HG03064 (cell line): ENCODE data around the gene MAB21L4.

Experiments used
- ATAC-seq: cut with Tn5 transposase; IDR thresholded peaks from one replicate; pipeline ENCODE4 v1.9.1; 2021; ENCODE audit warnings: low read depth; ENCODE audit not compliant: unreplicated experiment

Gene MAB21L4

GRCh38 chr2:240869109-240869955 is 26.6 kb downstream of the MAB21L4 start:
- no peak for ATAC-seq

GRCh38 chr2:240868286-240869108 is 27.5 kb downstream of the MAB21L4 start, which contains the start of gene AGXT:
AGXT (plus strand) TSS chr2:240868824; CDS start chr2:240868866, 42 bp downstream.
- ATAC-seq: no peak

DNA sequence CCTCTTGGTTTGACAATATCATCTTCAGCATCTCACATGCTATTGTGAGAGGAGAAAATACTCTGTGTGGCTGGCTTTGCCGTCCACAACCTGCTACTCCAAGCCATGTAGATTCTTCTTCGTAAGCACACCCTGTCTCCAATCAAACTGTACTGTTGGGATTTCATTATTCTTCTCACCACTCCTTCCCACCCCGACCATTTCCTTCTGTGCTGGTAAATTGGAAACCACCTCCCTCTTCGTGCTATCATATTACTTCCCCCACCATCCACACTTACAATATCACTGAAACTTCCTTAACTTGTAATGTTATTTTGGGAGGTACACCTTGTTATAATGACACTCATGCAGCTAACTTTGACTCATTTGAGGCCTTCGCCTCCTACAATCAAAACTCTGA is 30.6 kb downstream of the MAB21L4 start:
- ATAC-seq: no peak

- no peak for ATAC-seq
Measured at GRCh38 chr2:240864475-240864874, 31.5 kb downstream of the MAB21L4 start.

DNA sequence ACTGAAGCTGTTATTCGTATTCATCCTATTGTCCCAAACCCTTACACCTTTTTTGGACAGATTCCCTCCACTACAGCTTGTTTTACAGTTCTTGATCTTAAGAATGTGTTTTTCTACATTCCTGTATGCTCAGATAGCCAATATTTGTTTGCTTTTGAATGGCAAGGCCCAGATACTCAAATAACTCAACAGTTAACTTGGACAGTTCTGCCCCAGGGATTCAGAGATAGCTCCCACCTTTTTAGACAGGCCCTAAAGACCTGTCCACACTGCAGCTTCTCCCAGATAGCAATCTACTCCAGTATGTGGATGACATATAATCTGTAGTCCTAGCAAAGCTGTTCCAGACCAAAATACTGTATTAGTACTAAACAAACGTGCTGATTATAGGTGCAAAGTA is 34.4 kb downstream of the MAB21L4 start:
- ATAC-seq: no peak

GRCh38 chr2:240858871-240859270 is 37.1 kb downstream of the MAB21L4 start:
- no peak for ATAC-seq

DNA sequence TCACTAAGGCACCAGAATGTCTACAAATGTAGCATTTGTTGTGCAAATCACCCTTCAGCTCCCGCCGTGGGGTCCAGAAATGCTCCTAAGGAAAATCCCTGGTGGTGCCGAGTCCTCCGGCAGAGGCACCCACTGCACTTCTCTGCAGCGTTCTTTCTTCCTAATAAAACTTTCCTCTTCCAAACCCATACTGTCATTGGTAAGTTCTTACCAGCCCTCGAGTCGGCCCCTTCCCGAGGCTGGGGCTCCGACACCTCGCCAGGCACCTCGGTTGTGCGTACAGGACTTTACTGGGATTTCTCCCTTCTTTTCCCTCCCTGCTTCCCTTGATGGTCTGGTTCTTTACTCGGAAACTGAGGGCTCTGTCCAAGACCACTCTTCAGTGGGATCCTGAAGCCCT is 37.6 kb downstream of the MAB21L4 start:
- ATAC-seq: no peak

DNA sequence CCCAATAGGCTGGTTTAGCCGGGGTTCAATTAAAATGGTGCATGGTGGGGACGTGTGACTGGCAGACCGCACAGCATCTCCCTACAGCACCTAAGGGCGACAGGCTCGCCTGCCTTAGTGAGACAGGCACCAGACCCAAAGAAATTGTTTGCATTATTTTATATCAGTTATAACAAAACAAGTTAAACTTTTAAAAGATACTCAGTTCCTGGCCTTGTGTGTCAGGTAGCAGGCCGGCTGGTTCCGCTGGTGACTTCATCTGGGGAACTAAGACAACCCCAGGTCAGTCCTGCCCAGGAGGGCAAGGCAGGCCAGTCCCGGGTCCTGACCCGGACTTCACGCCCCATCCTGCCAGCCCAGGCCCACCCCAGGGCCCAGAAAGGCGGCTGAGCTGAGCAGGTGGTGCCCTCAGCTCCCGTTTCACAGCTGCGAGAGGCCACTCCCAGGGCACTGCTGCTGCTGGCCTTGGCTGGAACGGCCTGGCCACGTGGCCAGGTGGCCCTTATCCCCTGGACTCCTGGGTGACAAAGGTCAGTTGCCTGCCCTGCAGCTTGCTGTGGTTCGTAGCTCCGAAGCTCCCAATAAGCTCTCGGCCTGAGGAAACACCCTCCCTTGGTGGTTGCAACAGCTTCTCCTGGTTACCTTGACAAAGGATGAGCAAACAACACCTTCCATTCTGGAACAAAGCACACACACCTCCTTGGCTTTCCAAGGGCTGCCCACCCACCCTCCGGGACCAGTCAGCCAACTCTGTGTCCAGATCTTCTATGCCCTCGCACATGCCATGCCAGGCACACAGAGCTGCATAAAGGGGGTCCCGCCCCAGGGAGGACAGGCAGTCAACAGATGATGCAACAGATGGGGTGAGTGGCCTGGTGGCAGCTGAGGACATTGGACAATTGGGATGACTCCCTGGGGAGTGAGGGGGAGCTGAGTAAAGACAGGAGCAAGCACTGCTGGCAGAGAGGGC is 38.6 kb downstream of the MAB21L4 start:
- no peak for ATAC-seq

DNA sequence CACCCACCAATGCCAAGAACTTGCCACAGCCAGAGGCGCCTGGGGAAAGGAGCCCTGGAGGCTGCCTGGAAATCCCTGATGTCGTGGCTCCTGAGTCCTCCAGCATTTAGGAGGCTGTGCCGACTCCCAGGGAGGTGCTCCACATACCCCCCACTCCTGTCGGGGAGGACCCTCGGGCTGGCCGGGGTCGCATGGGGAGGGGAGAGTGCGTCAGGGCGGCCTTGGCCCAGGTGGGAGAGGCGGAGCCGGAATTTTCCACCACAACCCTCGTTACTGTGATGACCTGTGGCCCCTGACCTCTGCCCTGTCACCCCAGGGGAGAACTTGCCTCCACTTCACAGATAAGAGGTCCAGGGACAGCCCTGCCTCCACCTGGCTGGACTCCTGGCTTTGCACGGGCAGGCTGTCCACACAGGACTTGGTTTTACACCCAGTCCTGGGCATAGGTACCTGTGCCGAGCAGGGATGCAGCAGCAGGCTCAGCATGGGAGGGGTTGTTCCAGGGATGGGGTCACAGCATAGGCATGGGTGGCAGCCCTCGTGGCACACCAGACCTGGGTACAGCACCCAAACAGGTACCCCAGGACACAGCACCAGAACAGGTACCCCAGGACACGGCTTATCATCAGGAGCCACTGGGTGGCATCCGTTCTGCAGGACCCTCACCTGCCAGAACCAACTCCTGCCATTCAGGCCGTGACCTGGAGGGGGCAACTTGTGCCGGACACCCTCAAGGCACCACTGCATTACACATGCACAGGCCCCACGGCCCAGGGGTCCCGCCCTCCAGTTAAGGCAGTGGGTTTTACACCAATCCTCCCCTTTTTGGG is 39.6 kb downstream of the MAB21L4 start:
- ATAC-seq: no peak

GRCh38 chr2:240855670-240856069 is 40.3 kb downstream of the MAB21L4 start:
- no peak for ATAC-seq

DNA sequence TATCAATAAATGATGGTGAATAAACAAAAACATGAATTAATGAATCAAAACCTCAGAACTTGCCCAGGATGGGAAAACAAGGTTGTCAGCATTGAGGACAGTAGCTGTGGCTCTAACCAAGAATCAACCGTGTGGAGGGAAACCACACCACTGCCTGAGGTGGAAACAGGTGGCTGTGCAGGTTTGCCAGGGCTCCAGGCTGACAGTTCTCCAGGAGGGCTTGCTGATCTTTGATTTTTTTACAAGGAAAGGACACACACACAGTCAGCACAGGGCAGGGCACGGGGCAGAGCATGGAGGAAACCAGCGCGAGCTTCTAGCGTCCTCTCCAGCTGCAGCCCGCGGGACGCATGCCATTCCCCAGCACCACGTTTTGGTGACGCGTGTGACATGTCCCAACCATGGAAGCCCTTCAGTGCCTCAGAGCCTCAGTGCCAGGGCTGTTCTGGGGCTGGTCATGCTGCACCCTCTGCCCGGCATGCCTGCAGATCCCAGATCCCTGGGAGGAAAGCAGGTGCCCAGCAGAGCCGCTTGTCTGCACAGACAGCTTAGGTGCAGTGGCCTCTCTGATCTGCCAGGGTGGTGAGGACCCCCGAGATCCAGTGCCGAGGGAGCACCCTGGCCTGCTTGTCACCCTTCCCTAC is 43.2 kb downstream of the MAB21L4 start:
- ATAC-seq: no peak

- no peak for ATAC-seq
Measured at GRCh38 chr2:240851078-240851991, 44.6 kb downstream of the MAB21L4 start.

GRCh38 chr2:240850756-240851077 is 45.2 kb downstream of the MAB21L4 start:
- no peak for ATAC-seq

GRCh38 chr2:240850026-240850425 is 45.9 kb downstream of the MAB21L4 start:
- ATAC-seq: no peak

DNA sequence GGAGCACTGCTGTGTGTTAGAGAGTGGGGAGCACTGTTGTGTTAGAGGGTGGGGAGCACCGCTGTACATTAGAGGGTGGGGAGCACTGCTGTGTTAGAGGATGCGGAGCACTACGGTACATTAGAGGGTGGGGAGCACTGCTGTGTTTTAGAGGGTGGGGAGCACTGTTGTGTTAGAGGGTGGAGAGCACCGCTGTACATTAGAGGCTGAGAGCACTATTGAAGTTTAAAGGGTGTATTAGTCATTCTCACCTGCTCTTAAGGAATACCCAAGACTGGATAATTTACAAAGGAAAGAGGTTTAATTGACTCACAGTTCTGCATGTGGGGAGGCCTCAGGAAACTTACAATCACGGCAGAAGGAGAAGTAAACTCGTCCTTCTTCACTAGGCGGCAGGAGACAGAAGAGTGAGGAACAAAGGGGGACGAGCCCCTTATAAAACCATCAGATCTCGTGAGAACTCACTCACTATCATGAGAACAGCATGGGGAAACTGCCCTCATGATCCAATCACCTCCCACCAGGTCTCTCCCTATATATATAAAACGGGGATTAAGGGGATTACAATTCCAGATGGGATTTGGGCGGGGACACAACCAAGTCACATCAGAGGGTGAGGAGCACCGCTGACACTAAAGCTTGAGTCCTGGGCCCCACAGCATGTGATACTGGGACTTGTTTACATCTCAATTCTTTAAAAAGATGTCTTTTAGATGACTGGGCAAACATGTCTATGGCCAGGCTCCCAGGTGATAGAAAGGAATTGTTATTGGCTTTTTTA is 46.9 kb downstream of the MAB21L4 start:
- no peak for ATAC-seq

GRCh38 chr2:240847817-240848216 is 48.1 kb downstream of the MAB21L4 start:
- no peak for ATAC-seq

DNA sequence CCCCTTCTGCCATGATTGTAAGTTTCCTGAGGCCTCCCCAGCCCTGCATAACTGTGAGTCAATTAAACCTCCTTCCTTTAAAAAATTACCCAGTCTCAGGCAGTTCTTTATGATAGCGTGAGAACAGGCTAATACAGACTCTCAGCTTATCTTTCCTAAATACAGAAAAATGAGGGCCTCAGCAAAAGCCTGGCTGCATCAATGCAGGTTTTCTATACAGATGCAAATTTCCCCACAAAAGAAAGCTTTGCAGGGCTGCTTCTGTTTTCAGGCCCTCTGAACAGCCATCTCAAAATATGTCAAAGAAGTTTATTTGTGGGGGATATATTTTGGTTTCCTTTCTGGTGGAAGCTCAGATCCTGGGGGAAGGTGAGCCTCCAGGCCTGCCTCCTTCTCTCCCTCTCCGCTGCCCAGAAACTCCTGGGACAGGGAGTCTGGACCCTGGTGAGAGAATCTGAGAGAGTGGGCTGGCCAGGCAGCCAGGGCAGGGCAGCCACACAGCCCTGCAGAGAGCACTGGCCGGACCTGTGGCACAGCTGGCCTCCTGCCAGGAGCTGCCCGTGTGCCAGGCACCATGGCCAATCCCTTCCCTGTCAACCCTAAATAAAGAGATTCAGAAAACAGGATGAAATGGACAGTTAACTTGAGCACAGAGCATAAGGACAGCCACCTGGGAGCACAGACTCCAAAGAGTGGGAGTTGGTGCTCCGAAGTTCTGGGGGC is 48.9 kb downstream of the MAB21L4 start:
- ATAC-seq: no peak
